GM10266 (cell line): ENCODE results near the gene GJB4.

Experiments used
- DNase-seq: peaks from one replicate; pipeline ENCODE4 v3.0.0; 2012; ENCODE audit errors: extremely low spot score
- TF ChIP-seq, protein P1 (sequence below): IDR thresholded peaks from 2 replicates; pipeline ENCODE4 v1.5.1; 2012; ENCODE audit warnings: mild to moderate bottlenecking, low read depth; ENCODE audit not compliant: control insufficient read depth, insufficient read depth; ENCODE audit errors: missing control alignments

GJB4 gene

DNA sequence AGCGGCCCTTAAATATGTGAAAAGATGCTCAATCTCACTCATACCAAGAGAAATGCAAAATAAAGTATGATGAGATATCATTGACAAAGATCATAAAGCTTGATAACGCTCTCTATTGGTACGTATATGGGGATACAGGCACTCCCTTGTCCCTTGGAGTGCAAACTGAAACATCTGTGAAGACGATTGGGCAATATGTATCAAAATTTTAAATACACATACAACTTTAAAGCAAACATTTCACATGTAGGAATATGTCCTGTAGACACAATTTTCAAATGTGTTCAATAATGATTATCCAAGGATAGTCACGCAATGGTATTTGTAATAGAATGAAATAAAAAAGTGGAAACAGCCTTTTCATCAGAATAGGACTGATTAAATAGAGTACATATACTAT is 19.5 kb downstream of the GJB4 start:
- TF ChIP-seq, protein P1, sequence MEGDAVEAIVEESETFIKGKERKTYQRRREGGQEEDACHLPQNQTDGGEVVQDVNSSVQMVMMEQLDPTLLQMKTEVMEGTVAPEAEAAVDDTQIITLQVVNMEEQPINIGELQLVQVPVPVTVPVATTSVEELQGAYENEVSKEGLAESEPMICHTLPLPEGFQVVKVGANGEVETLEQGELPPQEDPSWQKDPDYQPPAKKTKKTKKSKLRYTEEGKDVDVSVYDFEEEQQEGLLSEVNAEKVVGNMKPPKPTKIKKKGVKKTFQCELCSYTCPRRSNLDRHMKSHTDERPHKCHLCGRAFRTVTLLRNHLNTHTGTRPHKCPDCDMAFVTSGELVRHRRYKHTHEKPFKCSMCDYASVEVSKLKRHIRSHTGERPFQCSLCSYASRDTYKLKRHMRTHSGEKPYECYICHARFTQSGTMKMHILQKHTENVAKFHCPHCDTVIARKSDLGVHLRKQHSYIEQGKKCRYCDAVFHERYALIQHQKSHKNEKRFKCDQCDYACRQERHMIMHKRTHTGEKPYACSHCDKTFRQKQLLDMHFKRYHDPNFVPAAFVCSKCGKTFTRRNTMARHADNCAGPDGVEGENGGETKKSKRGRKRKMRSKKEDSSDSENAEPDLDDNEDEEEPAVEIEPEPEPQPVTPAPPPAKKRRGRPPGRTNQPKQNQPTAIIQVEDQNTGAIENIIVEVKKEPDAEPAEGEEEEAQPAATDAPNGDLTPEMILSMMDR, result no peak

DNA sequence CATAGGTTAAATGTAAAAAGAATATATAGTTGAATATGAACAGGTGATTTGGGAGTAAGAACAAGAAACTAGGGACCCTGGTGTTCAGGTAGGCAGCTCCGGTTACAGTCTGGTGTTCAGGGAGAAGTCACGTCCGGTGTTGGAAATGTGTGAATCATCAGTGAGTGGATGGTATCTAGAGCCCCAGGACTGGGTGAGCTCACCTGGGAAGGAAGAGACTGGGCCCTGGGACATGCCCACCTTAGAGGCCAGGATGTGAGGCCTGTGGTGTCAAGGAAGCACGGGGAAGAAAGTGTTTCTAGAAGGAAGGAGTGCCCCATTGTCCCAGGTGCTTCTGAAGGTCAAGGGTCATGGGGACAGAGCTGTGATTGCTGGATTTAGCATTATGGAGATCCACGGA is 20.0 kb downstream of the GJB4 start:
- no peak for DNase-seq
- TF ChIP-seq, protein P1, result no peak

More for the DNA sequence above, 19.5 kb downstream of the GJB4 start:
- no peak for DNase-seq

DNA sequence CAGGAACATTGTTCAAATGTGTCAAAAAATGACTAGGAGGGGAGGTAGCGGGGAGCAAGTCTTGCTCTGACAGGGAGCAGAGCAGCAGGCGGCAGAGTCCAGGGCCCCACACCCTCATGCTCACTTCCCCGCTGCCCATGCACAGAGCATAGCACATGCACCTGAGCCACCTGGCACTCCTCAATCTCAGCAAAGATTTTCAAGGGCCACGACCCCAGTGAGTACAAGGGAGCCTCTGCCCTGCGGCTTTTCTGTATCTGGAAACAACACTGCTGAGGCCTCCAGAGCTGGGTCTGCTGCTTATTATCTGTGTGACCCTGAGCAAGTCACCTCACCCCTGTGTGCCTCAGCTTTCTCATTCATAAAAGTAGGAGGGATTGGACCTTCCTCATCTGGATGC is 20.4 kb downstream of the GJB4 start:
- TF ChIP-seq, protein P1, result no peak
- DNase-seq, result no peak

DNA sequence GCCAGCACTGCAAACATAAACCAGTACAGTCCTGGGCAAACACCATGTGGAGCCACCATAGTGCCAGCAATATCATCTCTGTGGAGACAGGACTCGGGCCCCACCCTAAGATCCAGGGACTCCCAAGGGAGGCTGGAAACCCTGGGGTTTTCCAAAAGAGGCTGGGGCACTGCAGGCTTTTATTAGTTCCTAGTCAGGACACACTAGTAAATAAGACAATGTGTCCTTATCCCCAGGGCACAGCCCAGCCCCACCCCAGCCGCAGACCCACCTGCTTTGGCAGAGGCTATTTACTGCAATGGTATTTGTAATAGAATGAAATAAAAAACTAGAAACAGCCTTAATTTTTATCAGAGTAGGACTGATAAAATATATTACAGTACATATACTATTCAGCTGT is 21.0 kb downstream of the GJB4 start:
- no peak for DNase-seq
- TF ChIP-seq, protein P1, result no peak

DNA sequence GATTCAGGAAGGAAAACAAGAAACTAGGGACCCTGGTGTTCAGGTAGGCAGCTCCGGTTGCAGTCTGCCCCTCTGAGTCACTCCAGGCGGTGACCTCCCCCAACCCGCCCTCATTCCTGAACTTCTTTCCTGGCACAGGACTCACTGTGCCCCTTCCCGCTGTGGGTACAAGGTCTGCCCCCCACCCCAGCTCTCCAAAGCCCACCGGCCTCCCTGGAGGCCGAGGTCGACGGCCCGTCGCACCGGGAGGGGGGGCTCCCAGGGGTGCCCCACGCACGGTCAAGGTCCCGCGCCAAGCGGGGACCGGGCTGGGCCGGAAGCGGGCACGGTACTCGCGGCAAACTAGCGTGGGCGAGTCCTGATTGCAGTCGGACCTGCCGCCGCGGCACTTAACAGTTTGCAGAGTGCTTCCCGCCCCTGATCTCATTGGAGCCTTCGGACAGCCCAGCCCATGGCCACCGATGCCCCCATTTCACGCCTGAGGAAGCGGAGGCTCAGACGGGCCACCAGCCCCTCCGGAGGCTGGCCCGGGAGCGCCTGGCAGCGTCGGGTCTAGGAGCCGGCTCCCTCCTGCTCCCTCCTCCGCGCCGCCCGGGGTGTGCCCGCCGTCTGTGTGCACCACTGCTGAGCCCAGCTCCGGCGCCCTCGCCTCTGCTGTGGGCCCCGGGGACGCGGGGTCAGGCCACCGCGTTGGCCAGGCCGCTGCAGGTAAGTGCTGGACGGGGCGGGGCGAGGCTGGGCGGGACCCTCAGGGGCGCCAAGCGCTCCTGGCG is 21.7 kb downstream of the GJB4 start, which contains the start of gene GJB3:
Gene GJB3, plus strand, starts transcription at position 144 of the 773 bp plus-strand sequence. CDS start 3,549 bp downstream, outside the sequence.
- TF ChIP-seq, protein P1, result no peak
- DNase-seq, result no peak

DNA sequence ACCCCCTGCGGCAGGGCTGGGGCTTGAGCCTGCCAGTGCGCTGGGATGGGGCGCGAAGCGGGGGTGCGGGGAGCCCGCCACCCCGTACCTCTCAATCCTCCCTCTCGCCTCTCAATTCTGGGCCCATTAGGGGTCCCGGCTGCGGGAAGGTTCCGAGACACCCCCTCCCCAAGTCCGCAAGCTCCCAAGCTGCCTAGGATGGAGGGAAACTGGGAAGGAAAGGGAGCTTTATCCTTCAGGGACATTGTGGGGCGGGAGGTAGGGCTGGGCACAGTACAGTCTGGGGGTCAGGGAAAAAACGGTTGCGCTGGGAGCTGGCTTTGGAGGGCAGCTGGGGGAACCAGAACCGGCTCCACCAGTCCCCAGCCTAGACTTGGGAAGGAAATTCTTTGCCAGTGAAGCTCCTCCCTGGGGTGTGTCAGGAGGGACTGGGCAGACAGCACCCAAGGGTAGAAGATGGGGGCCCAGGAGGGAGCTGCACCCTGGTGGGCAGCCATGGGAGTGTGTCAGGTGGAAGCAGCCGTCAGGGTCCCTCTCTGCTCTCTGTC is 22.4 kb downstream of the GJB4 start:
- no peak for DNase-seq
- TF ChIP-seq, protein P1, result no peak

DNA sequence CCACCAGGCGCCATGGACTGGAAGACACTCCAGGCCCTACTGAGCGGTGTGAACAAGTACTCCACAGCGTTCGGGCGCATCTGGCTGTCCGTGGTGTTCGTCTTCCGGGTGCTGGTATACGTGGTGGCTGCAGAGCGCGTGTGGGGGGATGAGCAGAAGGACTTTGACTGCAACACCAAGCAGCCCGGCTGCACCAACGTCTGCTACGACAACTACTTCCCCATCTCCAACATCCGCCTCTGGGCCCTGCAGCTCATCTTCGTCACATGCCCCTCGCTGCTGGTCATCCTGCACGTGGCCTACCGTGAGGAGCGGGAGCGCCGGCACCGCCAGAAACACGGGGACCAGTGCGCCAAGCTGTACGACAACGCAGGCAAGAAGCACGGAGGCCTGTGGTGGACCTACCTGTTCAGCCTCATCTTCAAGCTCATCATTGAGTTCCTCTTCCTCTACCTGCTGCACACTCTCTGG is 25.2 kb downstream of the GJB4 start:
- DNase-seq, result no peak
- TF ChIP-seq, protein P1, result no peak
